ENCODE measurements around the gene ARV1. TPM values are rescaled to one million over a fixed set of nuclear protein-coding genes. Genes with fewer than 3 reads are reported as not detected.
A peak's percentile ranks its signal among the peaks of the same experiment; 100 is the strongest.

Gene ARV1
- total RNA-seq, 1 donor: 19.0 TPM

- TF ChIP-seq, protein P1, sequence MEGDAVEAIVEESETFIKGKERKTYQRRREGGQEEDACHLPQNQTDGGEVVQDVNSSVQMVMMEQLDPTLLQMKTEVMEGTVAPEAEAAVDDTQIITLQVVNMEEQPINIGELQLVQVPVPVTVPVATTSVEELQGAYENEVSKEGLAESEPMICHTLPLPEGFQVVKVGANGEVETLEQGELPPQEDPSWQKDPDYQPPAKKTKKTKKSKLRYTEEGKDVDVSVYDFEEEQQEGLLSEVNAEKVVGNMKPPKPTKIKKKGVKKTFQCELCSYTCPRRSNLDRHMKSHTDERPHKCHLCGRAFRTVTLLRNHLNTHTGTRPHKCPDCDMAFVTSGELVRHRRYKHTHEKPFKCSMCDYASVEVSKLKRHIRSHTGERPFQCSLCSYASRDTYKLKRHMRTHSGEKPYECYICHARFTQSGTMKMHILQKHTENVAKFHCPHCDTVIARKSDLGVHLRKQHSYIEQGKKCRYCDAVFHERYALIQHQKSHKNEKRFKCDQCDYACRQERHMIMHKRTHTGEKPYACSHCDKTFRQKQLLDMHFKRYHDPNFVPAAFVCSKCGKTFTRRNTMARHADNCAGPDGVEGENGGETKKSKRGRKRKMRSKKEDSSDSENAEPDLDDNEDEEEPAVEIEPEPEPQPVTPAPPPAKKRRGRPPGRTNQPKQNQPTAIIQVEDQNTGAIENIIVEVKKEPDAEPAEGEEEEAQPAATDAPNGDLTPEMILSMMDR (IDR thresholded peaks at IDR 0.05; ENCODE audit: insufficient read depth, low read depth, low read length): no peak
- H3K4me3 ChIP-seq (ENCODE audit: low read depth, low read length): no peak overlapping the region
- DNase-seq (ENCODE audit: low read depth): no peak
Measured at GRCh38 chr1:230975636-230976035, 3.3 kb upstream of the ARV1 start.

- TF ChIP-seq, protein P1 (IDR thresholded peaks at IDR 0.05; ENCODE audit: insufficient read depth, low read depth, low read length): no peak
- no peak for DNase-seq (ENCODE audit: low read depth)
- no peak overlapping the region for H3K4me3 ChIP-seq (ENCODE audit: low read depth, low read length)
Measured at GRCh38 chr1:230976360-230976759, 2.5 kb upstream of the ARV1 start.

DNA sequence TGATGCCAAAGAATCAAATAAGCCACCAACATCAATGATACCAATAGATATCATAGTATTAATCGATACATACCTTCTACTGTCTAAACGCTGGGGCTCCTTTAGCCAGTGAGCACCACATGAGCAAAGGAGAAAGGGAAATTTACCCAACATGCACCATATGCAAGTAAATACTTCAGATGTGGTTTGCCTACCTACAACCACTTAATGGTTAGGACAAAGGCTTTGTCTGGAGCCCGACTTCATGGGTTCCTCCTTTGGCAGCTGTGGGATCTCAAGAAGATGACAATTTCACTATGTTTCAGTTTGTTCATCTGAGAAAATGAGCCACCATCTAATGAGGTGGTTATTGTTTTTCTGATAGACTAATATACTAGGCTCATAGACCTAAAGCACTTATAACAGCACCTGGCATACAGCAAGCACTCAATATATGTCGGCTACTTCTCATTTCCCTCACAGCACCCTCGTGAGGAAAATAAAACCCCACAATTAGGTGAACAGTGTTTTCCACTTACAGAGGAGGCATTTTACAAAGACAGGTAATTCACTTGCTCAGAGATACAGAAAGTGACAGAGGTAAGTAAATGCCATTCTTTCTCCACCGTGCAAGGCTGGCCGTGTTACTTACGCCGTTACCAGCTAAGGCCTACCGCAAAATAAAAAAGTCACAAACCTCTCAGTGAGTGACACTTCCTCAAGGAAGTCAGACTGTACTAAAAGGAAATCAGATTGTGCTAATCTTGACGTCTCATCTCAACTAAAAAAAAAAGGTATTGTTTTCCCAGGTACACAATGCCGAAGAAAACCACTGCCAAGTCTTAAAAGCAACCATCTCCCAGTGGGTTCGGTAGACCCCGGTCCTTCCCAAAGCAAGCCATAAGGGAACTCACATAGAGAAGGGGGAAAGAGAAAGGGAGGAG, 1.8 kb upstream of the ARV1 start:
- peak overlapping the region; percentile 94 for H3K4me3 ChIP-seq (ENCODE audit: low read depth, low read length)
- no peak for DNase-seq (ENCODE audit: low read depth)
- TF ChIP-seq, protein P1 (IDR thresholded peaks at IDR 0.05; ENCODE audit: insufficient read depth, low read depth, low read length): no peak

- DNase-seq (ENCODE audit: low read depth): no peak
- TF ChIP-seq, protein P1 (IDR thresholded peaks at IDR 0.05; ENCODE audit: insufficient read depth, low read depth, low read length): no peak
- peak overlapping the region; percentile 94 for H3K4me3 ChIP-seq (ENCODE audit: low read depth, low read length)
Measured at GRCh38 chr1:230977761-230978490, 968 bp upstream of the ARV1 start.

- peak overlapping the region; percentile 94 for H3K4me3 ChIP-seq (ENCODE audit: low read depth, low read length)
- TF ChIP-seq, protein P1 (IDR thresholded peaks at IDR 0.05; ENCODE audit: insufficient read depth, low read depth, low read length): no peak
- DNase-seq (ENCODE audit: low read depth): no peak
Measured at GRCh38 chr1:230979389-230979716, 459 bp downstream of the ARV1 start.

GRCh38 chr1:230979952-230980351, 1.1 kb downstream of the ARV1 start:
- H3K4me3 ChIP-seq (ENCODE audit: low read depth, low read length): peak overlapping the region; percentile 94
- TF ChIP-seq, protein P1 (IDR thresholded peaks at IDR 0.05; ENCODE audit: insufficient read depth, low read depth, low read length): no peak
- DNase-seq (ENCODE audit: low read depth): no peak

Data from fibroblast of villous mesenchyme (primary cell).